Measurements from ENCODE around the gene SMYD1. TPM values are rescaled to one million over a fixed set of nuclear protein-coding genes. Genes with fewer than 3 reads are reported as not detected.

Gene SMYD1
- total RNA-seq, 3 donors from 2014 or later, result not detected

DNA sequence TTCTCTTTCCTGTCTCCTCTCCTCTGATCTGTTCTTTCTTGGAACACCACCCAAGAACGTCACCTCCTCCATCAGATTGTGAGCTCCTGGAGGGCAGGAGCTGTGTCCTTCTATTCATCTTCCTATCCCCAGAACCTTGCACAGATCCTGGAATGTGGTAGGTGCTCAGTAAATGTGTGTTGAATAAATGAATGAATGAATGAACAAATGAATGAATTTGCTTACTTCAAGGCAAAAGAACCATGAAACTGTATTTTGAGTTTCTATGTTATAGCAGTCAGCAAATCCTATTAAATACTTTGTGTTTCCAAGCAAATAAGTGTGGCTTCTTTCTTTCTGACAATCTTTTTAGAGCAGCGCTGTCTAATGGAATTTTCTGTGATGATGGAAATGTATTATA lies 45.4 kb downstream of the SMYD1 start:
- DNase-seq (no peak), ATAC-seq (no peak)
- Mint-ChIP-seq H3K27me3 (ENCODE audit: low read depth) (peaks cover 9% of the 10 kb centered on the region), H3K36me3 (ENCODE audit: insufficient read depth) (no peaks in the 10 kb centered on the region), H3K9me3 (no peaks in the 10 kb centered on the region), H3K4me3 (no peak overlapping the region), H3K4me1 (ENCODE audit: low read depth) (no peaks in the 10 kb centered on the region)

DNA sequence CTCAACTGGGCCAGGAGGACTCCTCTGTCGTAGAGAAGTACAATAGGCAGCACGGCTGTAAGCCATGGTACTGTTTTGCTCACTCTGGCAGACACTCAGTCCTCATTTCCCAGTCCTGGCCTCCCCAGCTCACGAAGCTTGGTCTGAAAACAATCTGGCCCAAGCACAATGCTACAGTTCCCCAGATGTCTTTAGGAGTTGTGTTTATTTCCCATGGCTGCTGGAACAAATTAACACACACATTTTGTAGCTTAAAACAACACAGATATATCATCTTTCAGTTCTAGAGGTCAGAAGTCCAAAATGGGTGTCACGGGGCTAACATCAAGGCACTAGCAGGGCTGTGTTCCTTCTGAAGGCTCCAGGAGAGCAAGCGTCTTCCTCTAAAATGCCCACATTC lies 47.3 kb downstream of the SMYD1 start:
- Mint-ChIP-seq H3K9me3 (no peaks in the 10 kb centered on the region), H3K4me1 (ENCODE audit: low read depth) (no peaks in the 10 kb centered on the region), H3K27me3 (ENCODE audit: low read depth) (peaks cover 11% of the 10 kb centered on the region), H3K36me3 (ENCODE audit: insufficient read depth) (no peaks in the 10 kb centered on the region), H3K4me3 (no peak overlapping the region)
- ATAC-seq, result no peak
- no peak for DNase-seq

DNA sequence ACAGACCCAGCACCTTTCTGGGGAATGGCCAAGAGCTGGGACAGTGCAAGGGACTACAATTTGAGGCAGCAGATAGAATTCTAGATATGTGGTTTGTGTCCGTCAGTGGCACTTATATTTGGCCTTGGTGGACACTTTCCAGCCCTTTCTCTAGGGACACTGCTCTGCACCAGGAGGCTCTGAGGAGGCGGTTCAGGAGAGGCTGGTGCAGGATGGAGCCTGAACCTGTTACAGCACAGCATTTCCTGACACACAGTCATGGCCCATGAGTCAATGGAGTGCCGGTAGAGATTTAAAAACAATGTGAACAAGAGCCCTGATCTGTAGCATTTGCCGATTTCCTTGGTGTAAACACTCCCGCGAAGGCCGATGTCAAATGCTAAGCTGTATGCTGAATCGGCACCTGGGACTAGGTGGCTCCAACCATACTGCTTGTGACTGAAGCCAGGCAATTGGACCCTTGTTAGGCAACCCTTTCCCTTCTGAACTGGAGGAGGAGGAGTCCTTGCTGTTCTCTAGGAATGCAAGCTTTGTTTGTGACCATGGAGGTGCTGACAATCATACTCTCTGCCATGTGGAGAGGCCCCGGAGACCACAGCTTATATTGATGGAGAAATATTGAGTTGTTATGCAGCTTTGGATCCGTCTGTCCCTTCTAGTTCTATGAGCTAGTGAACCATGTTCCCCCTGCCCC lies 48.3 kb downstream of the SMYD1 start:
- ATAC-seq (no peak), DNase-seq (no peak)
- no peaks in the 10 kb centered on the region for H3K36me3 Mint-ChIP-seq (ENCODE audit: insufficient read depth)
- no peak overlapping the region for H3K4me3 Mint-ChIP-seq
- peaks cover 11% of the 10 kb centered on the region for H3K27me3 Mint-ChIP-seq (ENCODE audit: low read depth)
- no peaks in the 10 kb centered on the region for H3K4me1 Mint-ChIP-seq (ENCODE audit: low read depth)
- H3K9me3 Mint-ChIP-seq, result no peaks in the 10 kb centered on the region

DNA sequence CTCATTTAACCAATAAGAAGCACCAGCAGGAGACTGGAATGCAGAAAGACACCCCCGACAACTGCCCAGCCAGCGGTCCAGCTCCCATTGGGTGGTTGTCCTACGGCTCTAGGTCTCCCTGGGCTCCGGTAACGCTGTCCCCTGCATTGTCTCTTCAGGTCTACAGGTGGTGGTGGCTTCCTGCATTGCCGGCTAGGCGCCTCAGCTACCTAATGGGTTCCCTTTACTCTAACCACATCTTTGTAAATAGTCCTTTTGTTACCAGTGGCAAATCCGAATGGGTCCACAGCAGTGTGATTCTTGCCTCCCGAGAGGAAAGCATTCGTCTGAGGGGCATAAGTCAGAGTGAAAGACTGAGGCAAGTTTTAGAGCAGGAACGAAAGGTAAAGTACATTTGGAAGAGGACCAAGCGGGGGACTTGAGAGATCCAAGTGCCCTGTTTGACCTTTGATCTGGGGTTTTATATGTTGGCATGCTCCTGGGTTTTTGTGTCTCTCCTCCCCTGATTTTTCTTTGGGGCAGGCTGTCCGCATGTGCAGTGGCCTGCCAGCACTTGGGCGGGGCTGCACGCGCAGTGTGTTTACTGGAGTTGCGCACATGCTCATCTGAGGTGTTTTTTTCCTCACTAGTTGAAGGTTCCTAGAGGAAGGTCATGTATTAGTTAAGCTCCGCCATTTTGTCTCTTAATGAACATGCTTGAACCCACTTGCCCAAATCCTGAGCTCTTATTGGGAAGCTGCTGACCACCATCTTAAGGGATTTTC lies 49.2 kb downstream of the SMYD1 start:
- no peaks in the 10 kb centered on the region for H3K4me1 Mint-ChIP-seq (ENCODE audit: low read depth)
- no peaks in the 10 kb centered on the region for H3K36me3 Mint-ChIP-seq (ENCODE audit: insufficient read depth)
- DNase-seq (no peak), ATAC-seq (no peak)
- no peak overlapping the region for H3K4me3 Mint-ChIP-seq
- no peaks in the 10 kb centered on the region for H3K9me3 Mint-ChIP-seq
- H3K27me3 Mint-ChIP-seq (ENCODE audit: low read depth), result peaks cover 11% of the 10 kb centered on the region

DNA sequence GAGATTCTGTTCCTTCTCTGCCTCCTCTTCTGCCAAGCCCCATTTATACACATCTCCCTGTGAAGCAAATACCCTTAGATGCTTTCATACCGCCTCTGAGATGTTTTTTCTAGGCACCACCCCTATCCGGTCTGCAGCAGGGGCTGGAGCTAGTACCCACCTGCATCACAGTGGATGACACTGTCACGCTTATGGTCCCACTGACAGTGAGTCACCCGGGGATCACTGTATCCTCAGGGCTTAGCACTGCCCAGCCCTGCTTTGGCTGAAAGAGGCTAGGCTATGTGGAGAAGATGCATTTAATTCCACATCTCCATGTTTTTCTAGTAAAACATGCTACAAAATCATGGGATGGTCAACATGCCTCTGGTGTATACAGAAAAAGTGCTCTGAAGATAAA lies 50.3 kb downstream of the SMYD1 start:
- Mint-ChIP-seq H3K4me3 (no peak overlapping the region), H3K27me3 (ENCODE audit: low read depth) (peaks cover 11% of the 10 kb centered on the region), H3K4me1 (ENCODE audit: low read depth) (no peaks in the 10 kb centered on the region), H3K36me3 (ENCODE audit: insufficient read depth) (no peaks in the 10 kb centered on the region), H3K9me3 (no peaks in the 10 kb centered on the region)
- DNase-seq, result no peak
- ATAC-seq, result no peak

DNA sequence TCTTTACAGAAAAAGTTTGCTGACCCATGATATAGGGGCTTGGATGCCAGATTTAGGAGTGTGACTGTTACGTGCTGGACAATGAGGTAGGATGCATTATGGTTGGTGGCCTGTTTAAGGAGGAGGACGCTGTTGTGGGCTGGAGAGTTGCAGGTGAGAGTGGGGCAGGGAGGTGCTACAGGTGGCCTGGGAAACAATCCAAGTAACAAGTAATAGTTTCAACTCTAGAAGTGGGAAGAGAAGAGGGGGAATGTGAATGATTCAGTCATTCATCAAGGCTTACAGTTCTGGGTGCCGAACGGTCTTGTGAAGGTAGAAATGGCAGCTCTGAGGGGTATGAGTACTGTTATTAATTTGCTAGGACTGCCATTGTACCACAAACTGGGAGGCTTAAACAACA lies 54.1 kb downstream of the SMYD1 start:
- DNase-seq (no peak), ATAC-seq (no peak)
- Mint-ChIP-seq H3K4me1 (ENCODE audit: low read depth) (no peaks in the 10 kb centered on the region), H3K27me3 (ENCODE audit: low read depth) (peaks cover 18% of the 10 kb centered on the region), H3K4me3 (no peak overlapping the region), H3K36me3 (ENCODE audit: insufficient read depth) (no peaks in the 10 kb centered on the region), H3K9me3 (no peaks in the 10 kb centered on the region)

DNA sequence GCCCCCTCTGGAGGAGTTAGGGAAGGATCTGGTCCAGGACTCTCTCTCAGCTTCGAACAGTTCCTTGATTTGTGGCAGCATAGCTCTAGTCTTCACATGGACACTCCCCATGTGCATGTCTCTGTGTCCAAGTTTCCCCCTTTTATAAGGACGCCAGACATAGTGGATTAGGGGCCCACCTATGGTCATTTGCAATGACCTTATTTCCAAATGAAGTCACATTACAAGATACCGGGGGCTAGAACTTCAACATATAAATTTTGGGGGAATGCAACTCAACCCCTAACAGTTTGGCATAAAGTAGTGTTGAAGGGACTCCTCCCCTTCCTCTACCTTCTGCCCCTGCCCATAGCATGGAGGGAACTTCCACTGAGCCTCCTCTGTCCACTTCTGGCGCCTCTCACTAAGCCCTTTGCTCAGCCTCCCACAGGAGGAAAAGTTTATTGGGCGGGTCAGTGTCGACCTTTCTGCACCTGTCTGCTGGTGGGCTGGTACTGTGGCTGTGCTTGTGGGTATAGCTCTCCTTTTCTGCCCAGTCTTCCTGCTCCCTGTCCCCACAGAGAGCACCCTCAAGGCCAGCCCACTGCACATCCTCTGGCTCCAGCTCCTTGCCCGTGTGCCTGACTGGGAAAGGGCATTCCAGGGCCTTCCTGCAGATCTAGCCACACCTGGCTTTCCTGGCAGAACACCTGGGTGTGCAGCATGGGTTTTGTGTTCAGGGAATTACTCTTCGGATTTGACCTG lies 54.7 kb downstream of the SMYD1 start:
- peaks cover 14% of the 10 kb centered on the region for H3K27me3 Mint-ChIP-seq (ENCODE audit: low read depth)
- H3K4me3 Mint-ChIP-seq, result no peak overlapping the region
- H3K9me3 Mint-ChIP-seq, result no peaks in the 10 kb centered on the region
- H3K36me3 Mint-ChIP-seq (ENCODE audit: insufficient read depth), result no peaks in the 10 kb centered on the region
- no peaks in the 10 kb centered on the region for H3K4me1 Mint-ChIP-seq (ENCODE audit: low read depth)
- DNase-seq (no peak), ATAC-seq (no peak)

DNA sequence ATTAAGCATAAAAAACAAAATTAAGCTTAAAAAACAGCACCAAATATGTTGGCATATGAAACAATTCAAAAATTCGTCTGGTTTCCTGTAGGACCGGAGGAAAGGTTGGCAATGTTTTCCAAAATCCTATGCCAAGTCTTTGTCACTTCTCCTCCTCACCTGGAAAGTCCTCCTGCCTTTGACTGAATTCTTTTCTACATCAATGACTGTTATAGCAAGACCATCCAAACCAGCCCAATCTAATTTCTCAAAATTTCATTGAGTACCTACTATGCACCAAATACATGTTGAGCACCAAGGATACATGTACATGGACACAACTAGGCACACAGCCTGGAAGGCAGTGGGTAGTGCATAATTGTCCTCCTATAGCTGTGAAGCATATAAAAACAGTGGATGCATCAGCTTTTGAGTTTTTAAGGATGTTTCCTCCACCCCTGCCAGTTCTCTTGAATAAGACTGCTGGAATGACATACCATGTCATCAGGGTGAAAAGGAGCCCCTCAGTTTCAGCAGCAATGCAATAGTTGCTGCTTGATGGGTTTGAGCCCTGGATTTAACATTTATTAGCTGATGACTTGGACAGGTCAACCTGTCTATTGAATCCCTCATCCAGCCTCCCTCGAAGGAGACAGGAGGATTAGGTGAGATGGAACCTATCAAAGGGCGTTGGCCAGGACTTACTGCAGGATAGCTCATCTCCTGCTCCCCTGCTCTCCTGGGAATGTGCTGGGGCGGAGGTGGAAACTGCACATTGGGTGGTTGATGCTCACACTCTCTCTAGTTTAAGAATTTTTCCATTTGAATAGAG lies 55.7 kb downstream of the SMYD1 start:
- Mint-ChIP-seq H3K9me3 (no peaks in the 10 kb centered on the region), H3K4me1 (ENCODE audit: low read depth) (no peaks in the 10 kb centered on the region), H3K4me3 (no peak overlapping the region), H3K36me3 (ENCODE audit: insufficient read depth) (no peaks in the 10 kb centered on the region), H3K27me3 (ENCODE audit: low read depth) (peaks cover 13% of the 10 kb centered on the region)
- DNase-seq, result no peak
- no peak for ATAC-seq

DNA sequence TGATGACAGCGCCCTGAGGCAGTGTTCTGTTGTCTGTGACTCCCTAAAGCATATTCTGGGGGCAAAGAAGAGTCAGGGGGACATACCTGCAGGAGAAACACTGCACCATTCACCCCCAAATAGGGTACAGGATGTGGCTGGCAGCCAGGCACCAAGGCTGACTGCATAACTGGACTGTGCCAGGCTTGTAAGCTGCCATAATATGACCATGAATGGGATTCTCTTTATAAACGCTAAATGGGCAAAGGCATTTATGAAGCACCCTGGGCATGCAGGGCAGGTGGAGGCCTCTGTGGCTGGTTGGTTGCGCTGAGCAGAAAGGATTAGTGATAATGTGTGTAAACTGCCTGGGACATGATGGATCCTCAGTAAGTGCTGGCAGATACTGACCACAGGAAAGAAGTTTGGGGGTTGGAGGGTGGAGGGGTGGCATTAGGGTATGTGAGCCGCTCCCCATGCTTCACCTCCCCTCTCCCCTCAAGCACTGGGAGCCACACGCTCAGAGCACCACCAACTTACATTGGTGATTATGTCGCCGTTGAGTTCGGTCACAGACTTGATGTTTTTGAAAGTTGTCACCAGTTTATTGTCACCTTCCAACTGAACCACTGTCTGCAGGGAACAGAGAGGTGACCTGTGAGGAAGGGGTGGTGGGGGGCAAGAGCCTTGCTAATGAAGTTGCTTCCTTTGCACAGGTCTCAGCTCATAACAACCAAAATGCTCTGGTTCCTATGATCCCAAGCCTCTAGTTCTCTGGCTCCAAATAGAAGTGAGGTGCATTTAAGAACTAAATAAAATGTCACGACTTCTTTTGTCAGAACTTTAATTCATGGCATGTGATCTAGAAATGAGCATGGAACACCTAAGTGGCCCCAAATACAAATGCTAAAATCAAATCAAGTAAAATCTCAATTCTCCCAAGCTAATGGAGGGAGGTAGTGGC lies 56.6 kb downstream of the SMYD1 start:
- Mint-ChIP-seq H3K9me3 (no peaks in the 10 kb centered on the region), H3K27me3 (ENCODE audit: low read depth) (peaks cover 11% of the 10 kb centered on the region), H3K4me1 (ENCODE audit: low read depth) (no peaks in the 10 kb centered on the region), H3K36me3 (ENCODE audit: insufficient read depth) (no peaks in the 10 kb centered on the region), H3K4me3 (no peak overlapping the region)
- DNase-seq (no peak), ATAC-seq (no peak)

DNA sequence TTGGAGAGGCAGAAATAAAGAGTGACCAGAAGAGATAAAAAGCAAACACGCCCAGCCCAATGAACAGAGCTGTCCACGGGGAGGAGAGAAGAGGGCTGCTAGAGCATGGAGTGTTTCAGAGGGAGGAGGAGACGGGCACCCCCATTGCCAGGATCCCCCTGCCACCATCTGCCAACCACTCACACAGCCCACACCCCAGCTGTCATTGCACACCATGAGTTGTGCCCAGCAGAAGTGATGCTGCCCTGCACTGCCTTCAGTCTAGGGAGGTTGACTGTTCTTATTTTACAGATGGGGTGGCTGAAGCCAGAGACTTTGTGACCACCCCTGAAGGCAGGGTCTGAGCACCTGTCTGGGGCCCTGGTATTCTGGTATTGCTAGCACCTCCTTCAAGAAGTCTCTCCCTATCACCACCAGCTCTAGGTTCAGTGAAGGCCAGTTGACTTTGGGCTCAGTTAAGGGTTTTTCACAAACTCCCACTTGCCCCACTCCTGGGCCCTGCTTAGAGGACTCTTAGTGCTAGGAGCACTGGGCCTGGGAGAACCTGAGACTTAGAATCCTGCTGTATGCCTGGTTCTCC lies 57.8 kb downstream of the SMYD1 start:
- H3K4me1 Mint-ChIP-seq (ENCODE audit: low read depth), result no peaks in the 10 kb centered on the region
- no peak for DNase-seq
- no peak overlapping the region for H3K4me3 Mint-ChIP-seq
- H3K27me3 Mint-ChIP-seq (ENCODE audit: low read depth), result peaks cover 11% of the 10 kb centered on the region
- H3K36me3 Mint-ChIP-seq (ENCODE audit: insufficient read depth), result no peaks in the 10 kb centered on the region
- no peak for ATAC-seq
- no peaks in the 10 kb centered on the region for H3K9me3 Mint-ChIP-seq

DNA sequence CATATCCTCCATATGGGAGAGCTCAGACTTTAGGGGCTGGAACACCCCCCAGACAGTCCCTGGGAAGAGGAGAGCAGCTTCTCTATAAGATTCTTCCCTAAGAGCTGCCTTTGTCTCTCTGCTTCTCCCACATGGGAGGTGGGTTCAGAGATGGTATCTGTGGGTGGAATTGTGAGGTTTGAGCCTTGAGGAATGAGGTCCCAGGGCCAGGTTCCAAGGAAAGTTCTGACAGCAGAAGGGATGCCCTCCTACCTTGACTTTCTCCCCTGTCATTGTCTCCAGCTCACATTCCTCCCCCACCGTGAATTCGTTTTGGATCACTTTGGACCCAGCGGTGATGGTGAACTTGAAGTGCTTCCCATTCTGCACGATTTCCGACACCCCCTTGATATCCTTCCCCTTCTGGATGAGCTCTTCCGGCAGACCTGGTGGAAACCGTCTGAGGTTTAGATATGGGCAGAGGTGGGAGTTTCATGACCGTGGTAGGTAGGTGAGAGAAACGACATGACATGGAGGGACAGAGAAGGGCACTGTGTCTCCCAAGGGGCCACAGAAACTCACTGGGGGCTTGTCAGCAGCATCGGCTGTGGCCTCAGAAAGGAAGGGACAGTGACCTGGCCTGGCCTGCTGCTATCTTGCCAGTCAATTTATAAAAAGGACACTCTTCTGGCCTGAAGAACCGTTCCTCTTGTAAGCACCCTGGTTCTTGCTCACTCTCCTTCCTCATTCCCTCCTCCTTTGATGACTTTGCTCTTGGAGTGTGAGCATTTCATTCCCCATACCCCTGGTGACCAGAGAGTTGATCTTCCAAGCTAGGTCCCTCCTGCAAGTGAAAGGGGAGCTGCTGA lies 58.5 kb downstream of the SMYD1 start:
- H3K9me3 Mint-ChIP-seq, result no peaks in the 10 kb centered on the region
- ATAC-seq, result no peak
- peaks cover 11% of the 10 kb centered on the region for H3K27me3 Mint-ChIP-seq (ENCODE audit: low read depth)
- DNase-seq, result no peak
- no peaks in the 10 kb centered on the region for H3K36me3 Mint-ChIP-seq (ENCODE audit: insufficient read depth)
- no peak overlapping the region for H3K4me3 Mint-ChIP-seq
- H3K4me1 Mint-ChIP-seq (ENCODE audit: low read depth), result no peaks in the 10 kb centered on the region

DNA sequence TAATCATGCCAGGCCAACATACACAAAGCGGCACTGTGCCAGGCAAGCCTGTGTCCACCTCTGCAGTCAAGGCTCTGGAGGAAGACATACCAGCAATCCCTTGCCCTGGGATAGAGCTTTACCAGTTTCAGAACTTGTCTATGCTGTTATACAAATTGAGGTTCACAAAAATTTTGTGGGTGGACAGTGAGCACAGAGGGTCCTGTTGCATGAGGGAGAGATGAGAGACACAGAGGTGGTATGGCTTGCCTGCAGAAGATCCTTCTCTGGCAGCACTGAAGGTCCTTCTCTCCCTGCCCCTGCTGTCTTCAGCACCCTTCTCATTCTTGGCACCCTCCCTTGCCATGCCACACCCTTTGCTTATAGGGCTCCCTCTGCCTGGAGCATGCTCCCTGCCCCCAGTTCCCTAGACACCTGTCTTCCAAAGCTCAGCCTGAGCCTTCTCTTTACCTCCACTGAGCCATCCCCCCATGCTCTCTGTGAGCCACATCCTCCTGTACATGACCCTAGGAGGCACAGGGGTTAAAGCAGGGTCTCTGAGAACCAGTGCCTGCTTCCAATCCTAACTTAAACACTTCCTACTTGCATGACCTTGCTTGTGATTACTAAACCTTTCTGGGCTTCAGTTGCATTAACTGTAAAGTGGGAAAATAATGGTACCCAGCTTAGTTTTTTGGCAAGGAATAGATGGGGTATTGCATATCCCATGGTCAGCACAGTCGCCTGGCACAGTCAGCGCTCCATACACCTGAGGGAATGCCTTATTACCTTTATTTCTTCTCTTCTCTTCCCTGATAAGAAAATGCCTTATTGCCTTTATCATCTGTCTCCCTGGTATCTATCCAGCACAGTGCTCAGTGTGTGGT lies 59.4 kb downstream of the SMYD1 start:
- no peak for ATAC-seq
- H3K4me3 Mint-ChIP-seq, result no peak overlapping the region
- DNase-seq, result no peak
- no peaks in the 10 kb centered on the region for H3K4me1 Mint-ChIP-seq (ENCODE audit: low read depth)
- no peaks in the 10 kb centered on the region for H3K36me3 Mint-ChIP-seq (ENCODE audit: insufficient read depth)
- no peaks in the 10 kb centered on the region for H3K9me3 Mint-ChIP-seq
- peaks cover 11% of the 10 kb centered on the region for H3K27me3 Mint-ChIP-seq (ENCODE audit: low read depth)

Data from activated T-cell treated with anti-CD3 and anti-CD28 coated beads, Interleukin-2, amount 50 U/mL, for 4 hours (primary cell).